ENCODE results near the gene ATP5F1D. TPM values are rescaled to one million over a fixed set of nuclear protein-coding genes. Genes with fewer than 3 reads are reported as not detected.

Gene ATP5F1D
- total RNA-seq, 1 experiment from 2014 or later: 157 TPM

DNA sequence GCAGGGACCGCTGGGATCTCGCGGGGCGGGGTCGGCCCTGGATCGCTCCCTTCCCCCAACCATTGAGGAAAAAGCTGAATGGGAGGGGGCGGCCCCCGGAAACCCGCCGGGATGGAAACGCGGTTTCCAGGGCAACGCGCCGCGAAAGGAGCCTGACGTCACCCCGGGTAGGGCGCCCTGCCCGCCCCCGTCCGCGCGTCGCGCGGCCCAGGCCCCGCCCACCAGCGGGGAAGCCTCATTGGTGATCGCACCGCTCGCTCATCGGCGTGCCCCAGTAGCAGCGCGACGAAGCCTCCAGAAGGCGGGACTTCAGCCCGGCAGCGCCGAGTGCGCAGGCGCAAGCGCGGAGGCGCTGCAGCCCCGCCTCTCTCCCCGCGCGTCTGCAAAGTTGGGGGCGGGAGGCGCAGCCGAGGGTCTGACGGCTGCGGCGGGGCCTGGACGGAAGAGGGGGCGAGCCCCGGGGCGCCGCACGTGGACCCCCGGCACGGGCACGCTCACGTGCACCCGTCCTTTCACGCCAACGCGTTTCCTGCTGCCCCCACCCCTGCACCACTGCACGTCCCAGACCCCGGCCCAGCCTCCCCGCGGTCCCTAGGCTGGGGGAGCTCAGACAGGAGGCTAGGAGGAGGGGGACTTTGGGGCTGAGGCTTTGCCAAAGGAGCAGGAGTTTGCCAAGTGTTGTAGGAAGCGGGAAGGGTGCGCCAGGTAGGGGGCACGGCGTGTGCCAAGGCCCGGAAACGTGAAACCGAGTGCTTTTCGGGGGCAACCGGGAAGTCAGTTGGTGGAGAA lies 19.4 kb downstream of the ATP5F1D start:
- Histone ChIP-seq H3K27me3 (ENCODE audit: insufficient read depth, low read depth) (no peaks in the 10 kb centered on the region), H2AFZ (no peak overlapping the region), H3K9me3 (ENCODE audit: insufficient read depth, low read depth) (no peaks in the 10 kb centered on the region), H3K36me3 (ENCODE audit: low read depth) (no peaks in the 10 kb centered on the region), H3K4me2 (peak overlapping the region; percentile 97), H3K79me2 (ENCODE audit: low read depth) (peaks cover 21% of the 10 kb centered on the region), H3K9me2 (ENCODE audit: insufficient read depth) (no peaks in the 10 kb centered on the region), H3F3A (ENCODE audit: insufficient read depth, low read depth) (peaks cover 64% of the 10 kb centered on the region), H3K4me1 (replicated peaks; ENCODE audit: insufficient read depth) (peaks cover 63% of the 10 kb centered on the region), H3K27ac (peak overlapping the region; percentile 92), H3K4me3 (peak overlapping the region; percentile 94), H4K20me1 (ENCODE audit: insufficient read depth) (0 out of 2 replicates have a peak, but pooled peaks cover 3% of the 10 kb centered on the region)
- intact Hi-C loops (cut with micrococcal nuclease; ENCODE audit: unreplicated experiment): no loop called here
- TF ChIP-seq, protein P1, sequence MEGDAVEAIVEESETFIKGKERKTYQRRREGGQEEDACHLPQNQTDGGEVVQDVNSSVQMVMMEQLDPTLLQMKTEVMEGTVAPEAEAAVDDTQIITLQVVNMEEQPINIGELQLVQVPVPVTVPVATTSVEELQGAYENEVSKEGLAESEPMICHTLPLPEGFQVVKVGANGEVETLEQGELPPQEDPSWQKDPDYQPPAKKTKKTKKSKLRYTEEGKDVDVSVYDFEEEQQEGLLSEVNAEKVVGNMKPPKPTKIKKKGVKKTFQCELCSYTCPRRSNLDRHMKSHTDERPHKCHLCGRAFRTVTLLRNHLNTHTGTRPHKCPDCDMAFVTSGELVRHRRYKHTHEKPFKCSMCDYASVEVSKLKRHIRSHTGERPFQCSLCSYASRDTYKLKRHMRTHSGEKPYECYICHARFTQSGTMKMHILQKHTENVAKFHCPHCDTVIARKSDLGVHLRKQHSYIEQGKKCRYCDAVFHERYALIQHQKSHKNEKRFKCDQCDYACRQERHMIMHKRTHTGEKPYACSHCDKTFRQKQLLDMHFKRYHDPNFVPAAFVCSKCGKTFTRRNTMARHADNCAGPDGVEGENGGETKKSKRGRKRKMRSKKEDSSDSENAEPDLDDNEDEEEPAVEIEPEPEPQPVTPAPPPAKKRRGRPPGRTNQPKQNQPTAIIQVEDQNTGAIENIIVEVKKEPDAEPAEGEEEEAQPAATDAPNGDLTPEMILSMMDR (conservative IDR thresholded peaks at IDR 0.05): no peak
- no peak for TF ChIP-seq EZH2 (IDR thresholded peaks at IDR 0.05; ENCODE audit: low read depth)
- BruUV-seq (replicated peaks): TSS peak; percentile 8
- CTCF ChIA-PET: no interaction called here
- DNase-seq: peak; percentile 78 to 93
- POLR2A ChIA-PET (ENCODE audit: unreplicated experiment): no interaction called here

DNA sequence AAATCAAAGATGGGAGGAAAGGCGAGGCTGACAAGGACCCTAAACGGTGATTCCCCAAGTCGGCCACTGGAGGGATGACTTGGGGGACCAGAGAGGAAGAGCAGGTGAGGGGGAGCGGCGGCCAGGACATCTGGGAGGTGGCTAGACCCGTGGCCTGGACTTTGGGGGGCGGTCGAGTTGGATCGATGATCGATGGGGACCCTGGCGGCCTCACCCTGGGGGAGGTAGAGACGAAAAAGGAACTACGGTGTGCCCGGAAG lies 19.9 kb downstream of the ATP5F1D start:
- no peak overlapping the region for H2AFZ ChIP-seq
- DNase-seq: no peak
- H3K79me2 ChIP-seq (ENCODE audit: low read depth): peaks cover 16% of the 10 kb centered on the region
- peaks cover 65% of the 10 kb centered on the region for H3K4me1 ChIP-seq (replicated peaks; ENCODE audit: insufficient read depth)
- H3K27me3 ChIP-seq (ENCODE audit: insufficient read depth, low read depth): no peaks in the 10 kb centered on the region
- peak overlapping the region; percentile 97 for H3K4me2 ChIP-seq
- H3F3A ChIP-seq (ENCODE audit: insufficient read depth, low read depth): peaks cover 65% of the 10 kb centered on the region
- H3K27ac ChIP-seq: peak overlapping the region; percentile 90
- no peaks in the 10 kb centered on the region for H3K36me3 ChIP-seq (ENCODE audit: low read depth)
- 0 out of 2 replicates have a peak, but pooled peaks cover 3% of the 10 kb centered on the region for H4K20me1 ChIP-seq (ENCODE audit: insufficient read depth)
- ChIA-PET POLR2A (ENCODE audit: unreplicated experiment) (interaction anchor here (0.6 to 1.1 kb wide), 2 partner anchors 8 to 157 kb away, joined by 3 to 4 read pairs; no protein-coding TSS in a partner anchor), CTCF (no interaction called here)
- H3K9me3 ChIP-seq (ENCODE audit: insufficient read depth, low read depth): no peaks in the 10 kb centered on the region
- H3K9me2 ChIP-seq (ENCODE audit: insufficient read depth): no peaks in the 10 kb centered on the region
- TF ChIP-seq, protein P1 (conservative IDR thresholded peaks at IDR 0.05): no peak; the same call in 1 of the 2 replicates
- TF ChIP-seq EZH2 (IDR thresholded peaks at IDR 0.05; ENCODE audit: low read depth): no peak
- intact Hi-C loops (cut with micrococcal nuclease; ENCODE audit: unreplicated experiment): no loop called here
- BruUV-seq (replicated peaks): no TSS peak
- peak overlapping the region; percentile 94 for H3K4me3 ChIP-seq

DNA sequence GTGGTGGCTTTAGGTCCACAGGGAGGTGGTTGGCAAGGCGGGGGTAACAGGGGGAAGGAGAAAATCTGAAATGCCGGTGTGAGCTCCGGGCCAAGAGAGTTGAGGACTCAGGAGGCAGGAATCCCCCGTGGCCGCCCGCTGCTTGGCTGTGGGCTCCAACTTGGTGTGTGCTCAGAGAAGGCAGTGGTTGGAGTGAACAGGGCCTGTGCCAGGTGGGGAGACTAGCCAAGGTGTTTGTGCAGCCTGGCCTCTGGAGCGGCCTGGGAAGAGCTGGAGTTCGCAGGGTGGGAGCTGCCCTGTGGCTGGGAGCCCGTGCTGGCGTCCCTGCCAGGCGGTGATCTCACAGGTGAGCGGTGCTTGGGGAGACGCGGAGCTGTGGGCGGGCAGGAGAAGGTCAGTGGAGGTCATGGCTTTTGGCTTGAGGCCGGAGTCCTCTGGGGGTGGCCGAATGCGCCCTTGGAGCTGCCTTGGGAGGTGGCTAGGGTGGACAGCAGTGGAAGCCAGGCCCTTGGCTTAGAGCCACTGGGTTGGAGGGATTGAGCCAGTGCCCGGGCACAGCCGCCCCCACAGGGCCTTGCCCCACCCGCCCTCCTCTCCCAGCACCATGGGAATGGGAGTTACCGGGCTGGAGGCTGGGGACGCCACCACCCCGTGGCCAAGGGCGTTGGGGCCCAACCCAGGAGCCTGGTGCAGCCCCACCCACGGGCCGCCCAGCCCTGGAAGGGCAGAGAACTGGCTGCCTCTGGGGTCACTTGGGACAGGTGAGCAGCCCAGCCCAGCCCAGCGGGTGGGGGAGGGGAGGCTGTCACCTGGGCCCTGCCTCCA lies 20.5 kb downstream of the ATP5F1D start:
- peak overlapping the region; percentile 94 for H3K4me3 ChIP-seq
- peaks cover 61% of the 10 kb centered on the region for H3K4me1 ChIP-seq (replicated peaks; ENCODE audit: insufficient read depth)
- H2AFZ ChIP-seq: no peak overlapping the region
- H3K79me2 ChIP-seq (ENCODE audit: low read depth): peaks cover 11% of the 10 kb centered on the region
- DNase-seq: peak; percentile 79 to 96
- H3K4me2 ChIP-seq: peak overlapping the region; percentile 97
- H4K20me1 ChIP-seq (ENCODE audit: insufficient read depth): 0 out of 2 replicates have a peak, but pooled peaks cover 1% of the 10 kb centered on the region
- H3K36me3 ChIP-seq (ENCODE audit: low read depth): no peaks in the 10 kb centered on the region
- intact Hi-C loops (cut with micrococcal nuclease; ENCODE audit: unreplicated experiment): loop anchor here (1.0 kb wide), 1 partner anchor 9 kb away; no protein-coding TSS in a partner anchor
- H3F3A ChIP-seq (ENCODE audit: insufficient read depth, low read depth): peaks cover 59% of the 10 kb centered on the region
- H3K9me2 ChIP-seq (ENCODE audit: insufficient read depth): no peaks in the 10 kb centered on the region
- POLR2A ChIA-PET (ENCODE audit: unreplicated experiment): interaction anchor here (0.6 to 1.1 kb wide), 4 partner anchors 9 to 197 kb away, joined by 3 to 4 read pairs (median 4); no protein-coding TSS in a partner anchor
- H3K9me3 ChIP-seq (ENCODE audit: insufficient read depth, low read depth): no peaks in the 10 kb centered on the region
- TSS peak; percentile 53 for BruUV-seq (replicated peaks)
- H3K27ac ChIP-seq: peak overlapping the region; percentile 90
- CTCF ChIA-PET: no interaction called here
- TF ChIP-seq EZH2 (IDR thresholded peaks at IDR 0.05; ENCODE audit: low read depth): no peak
- TF ChIP-seq, protein P1 (conservative IDR thresholded peaks at IDR 0.05): no peak
- H3K27me3 ChIP-seq (ENCODE audit: insufficient read depth, low read depth): no peaks in the 10 kb centered on the region
